Natural killer cell (primary cell): Measurements from ENCODE around the gene SLC37A4. TPM values are rescaled to one million over a fixed set of nuclear protein-coding genes. Genes with fewer than 3 reads are reported as not detected.

ENCODE experiments used
- ATAC-seq, 3 donors: fragments of 150-1000 bp in 2 of 3; fragments of 200-7000 bp in 1 of 3; cut with Tn5 transposase; 1 replicate in 1 of 3; 2 replicates in 2 of 3; pipeline ENCODE4 v1.10.0; 2021; ENCODE audit warnings: mild to moderate bottlenecking in 2 of 3, moderate library complexity in 2 of 3
- DNase-seq, 2 donors: peaks; one replicate each; pipeline versions ENCODE4 v3.0.0 to v3.0.0-alpha.2; 2013 to 2021; ENCODE audit warnings: mixed read lengths in 1 of 2
- H3K27ac ChIP-seq: one replicate; pipeline ENCODE4 v1.5.1; 2013; ENCODE audit warnings: mild to moderate bottlenecking, low read length
- H3K27me3 ChIP-seq: one replicate; pipeline ENCODE4 v1.6.1; 2013; ENCODE audit warnings: low read length; ENCODE audit not compliant: control insufficient read depth, insufficient read depth
- H3K36me3 ChIP-seq: one replicate; pipeline ENCODE4 v1.6.1; 2013; ENCODE audit warnings: low read length; ENCODE audit not compliant: control insufficient read depth, insufficient read depth
- H3K4me1 ChIP-seq: one replicate; pipeline ENCODE4 v1.6.1; 2013; ENCODE audit warnings: low read length; ENCODE audit not compliant: control insufficient read depth, insufficient read depth
- H3K4me3 ChIP-seq: one replicate; pipeline ENCODE4 v1.5.1; 2013; ENCODE audit warnings: low read length
- H3K9me3 ChIP-seq: one replicate; pipeline ENCODE4 v1.6.1; 2013; ENCODE audit warnings: low read length; ENCODE audit not compliant: control insufficient read depth, insufficient read depth
- H3K27ac Mint-ChIP-seq, 2 donors: one replicate each; pipeline ENCODE4 v1.8.0; 2022; ENCODE audit warnings: mild to moderate bottlenecking in 2 of 2, mixed read lengths in 2 of 2, moderate library complexity in 1 of 2
- H3K27me3 Mint-ChIP-seq, 2 donors: one replicate each; pipeline ENCODE4 v1.8.0; 2022; ENCODE audit warnings: low read depth in 2 of 2, mixed read lengths in 2 of 2
- H3K36me3 Mint-ChIP-seq: one replicate; pipeline ENCODE4 v1.8.0; 2022; ENCODE audit warnings: mixed read lengths
- H3K4me1 Mint-ChIP-seq, 2 donors: one replicate each; pipeline ENCODE4 v1.8.0; 2022; ENCODE audit warnings: mixed read lengths in 2 of 2
- H3K4me3 Mint-ChIP-seq: one replicate; pipeline ENCODE4 v1.8.0; 2022; ENCODE audit warnings: mild to moderate bottlenecking, moderate library complexity, mixed read lengths
- H3K9me3 Mint-ChIP-seq, 2 donors: one replicate each; pipeline ENCODE4 v1.8.0; 2022; ENCODE audit warnings: mixed read lengths in 2 of 2
- WGBS: methylation state at CpG from one replicate; pipeline ENCODE4 v1.1.7; 2013; ENCODE audit warnings: missing lambda C conversion rate; ENCODE audit not compliant: insufficient coverage; 5-methylcytosine and 5-hydroxymethylcytosine counted together
- intact Hi-C: fragments of 100-400 bp; cut with micrococcal nuclease; formaldehyde crosslinking; loops from one replicate; pipeline ENCODE4 v1.14.2; 2022
- total RNA-seq, 4 donors: library from RNA; stranded (reverse); fragments of 120-200 nt in 1 of 4; gene quantifications; one replicate each; pipeline versions ENCODE4 v1.2.3 to v1.2.4, GENCODE V29; 2013 to 2022
- TF ChIP-seq, protein P1 (sequence below): fragments of 200-600 bp; IDR thresholded peaks from one replicate; pipeline ENCODE4 v1.8.0; 2022; ENCODE audit warnings: antibody characterized with exemption

Gene SLC37A4
- total RNA-seq, 3 donors from 2014 or later (not counting 1 experiment from before 2014, with no cell fraction given): 4.6 to 7.7 (median 6.5) TPM

DNA sequence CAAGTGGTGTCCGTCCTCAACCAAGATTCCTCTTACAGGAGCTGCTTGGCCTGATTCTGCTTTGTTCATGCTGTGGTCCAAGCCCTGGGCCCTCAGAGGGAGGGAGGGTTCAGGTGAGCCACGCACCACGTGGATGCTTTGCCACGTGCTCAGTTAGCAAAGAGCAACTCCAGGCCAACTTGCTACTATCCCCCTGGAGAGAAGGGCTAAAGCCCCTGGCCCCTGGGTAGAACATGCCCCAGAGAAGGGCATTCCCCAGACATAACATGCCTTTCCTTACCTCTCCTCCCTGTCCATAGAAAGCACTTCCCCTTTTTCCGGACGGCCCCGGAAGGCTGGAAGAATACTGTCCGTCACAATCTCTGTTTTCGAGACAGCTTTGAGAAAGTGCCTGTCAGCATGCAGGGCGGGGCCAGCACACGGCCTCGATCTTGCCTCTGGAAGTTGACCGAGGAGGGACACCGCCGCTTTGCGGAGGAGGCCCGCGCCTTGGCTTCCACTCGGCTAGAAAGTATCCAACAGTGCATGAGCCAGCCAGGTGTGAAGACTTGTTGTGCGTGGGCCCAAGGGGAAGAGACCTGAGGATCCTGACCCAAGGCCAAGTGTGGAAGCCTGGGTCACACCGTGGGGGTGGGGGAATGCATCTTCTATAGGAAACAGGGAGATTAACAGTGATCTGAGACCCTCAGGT is 50.3 kb downstream of the SLC37A4 start:
- H3K9me3 ChIP-seq: no peaks in the 10 kb centered on the region
- Mint-ChIP-seq H3K4me3 (no peak overlapping the region), H3K4me1 (no peaks in the 10 kb centered on the region), H3K27me3 (peaks cover 0 to 14% of the 10 kb centered on the region in 2 donors), H3K9me3 (no peaks in the 10 kb centered on the region), H3K36me3 (no peaks in the 10 kb centered on the region), H3K27ac (no peak overlapping the region)
- H3K4me3 ChIP-seq: no peak overlapping the region
- DNase-seq (no peak), ATAC-seq (no peak)
- intact Hi-C loops: no loop called here
- no peaks in the 10 kb centered on the region for H3K36me3 ChIP-seq
- no peaks in the 10 kb centered on the region for H3K27me3 ChIP-seq
- no peaks in the 10 kb centered on the region for H3K4me1 ChIP-seq
- TF ChIP-seq, protein P1, sequence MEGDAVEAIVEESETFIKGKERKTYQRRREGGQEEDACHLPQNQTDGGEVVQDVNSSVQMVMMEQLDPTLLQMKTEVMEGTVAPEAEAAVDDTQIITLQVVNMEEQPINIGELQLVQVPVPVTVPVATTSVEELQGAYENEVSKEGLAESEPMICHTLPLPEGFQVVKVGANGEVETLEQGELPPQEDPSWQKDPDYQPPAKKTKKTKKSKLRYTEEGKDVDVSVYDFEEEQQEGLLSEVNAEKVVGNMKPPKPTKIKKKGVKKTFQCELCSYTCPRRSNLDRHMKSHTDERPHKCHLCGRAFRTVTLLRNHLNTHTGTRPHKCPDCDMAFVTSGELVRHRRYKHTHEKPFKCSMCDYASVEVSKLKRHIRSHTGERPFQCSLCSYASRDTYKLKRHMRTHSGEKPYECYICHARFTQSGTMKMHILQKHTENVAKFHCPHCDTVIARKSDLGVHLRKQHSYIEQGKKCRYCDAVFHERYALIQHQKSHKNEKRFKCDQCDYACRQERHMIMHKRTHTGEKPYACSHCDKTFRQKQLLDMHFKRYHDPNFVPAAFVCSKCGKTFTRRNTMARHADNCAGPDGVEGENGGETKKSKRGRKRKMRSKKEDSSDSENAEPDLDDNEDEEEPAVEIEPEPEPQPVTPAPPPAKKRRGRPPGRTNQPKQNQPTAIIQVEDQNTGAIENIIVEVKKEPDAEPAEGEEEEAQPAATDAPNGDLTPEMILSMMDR: no peak
- 58% methylated on average over 21 of the region's 21 CpGs for WGBS
- no peak overlapping the region for H3K27ac ChIP-seq

GRCh38 chr11:118979434-118979833 is 51.2 kb downstream of the SLC37A4 start:
- no peaks in the 10 kb centered on the region for H3K9me3 Mint-ChIP-seq
- DNase-seq: no peak
- 26% methylated on average over 9 of the region's 9 CpGs for WGBS
- ATAC-seq: no peak
- Histone ChIP-seq H3K27me3 (no peaks in the 10 kb centered on the region), H3K27ac (no peak overlapping the region), H3K9me3 (no peaks in the 10 kb centered on the region), H3K36me3 (no peaks in the 10 kb centered on the region), H3K4me3 (no peak overlapping the region), H3K4me1 (no peaks in the 10 kb centered on the region)
- H3K4me3 Mint-ChIP-seq: no peak overlapping the region
- intact Hi-C loops: no loop called here
- peaks cover 7 to 20% of the 10 kb centered on the region in 2 donors for H3K27me3 Mint-ChIP-seq
- peaks cover 0 to 6% of the 10 kb centered on the region in 2 donors for H3K4me1 Mint-ChIP-seq
- TF ChIP-seq, protein P1: no peak
- no peak overlapping the region for H3K27ac Mint-ChIP-seq
- no peaks in the 10 kb centered on the region for H3K36me3 Mint-ChIP-seq

DNA sequence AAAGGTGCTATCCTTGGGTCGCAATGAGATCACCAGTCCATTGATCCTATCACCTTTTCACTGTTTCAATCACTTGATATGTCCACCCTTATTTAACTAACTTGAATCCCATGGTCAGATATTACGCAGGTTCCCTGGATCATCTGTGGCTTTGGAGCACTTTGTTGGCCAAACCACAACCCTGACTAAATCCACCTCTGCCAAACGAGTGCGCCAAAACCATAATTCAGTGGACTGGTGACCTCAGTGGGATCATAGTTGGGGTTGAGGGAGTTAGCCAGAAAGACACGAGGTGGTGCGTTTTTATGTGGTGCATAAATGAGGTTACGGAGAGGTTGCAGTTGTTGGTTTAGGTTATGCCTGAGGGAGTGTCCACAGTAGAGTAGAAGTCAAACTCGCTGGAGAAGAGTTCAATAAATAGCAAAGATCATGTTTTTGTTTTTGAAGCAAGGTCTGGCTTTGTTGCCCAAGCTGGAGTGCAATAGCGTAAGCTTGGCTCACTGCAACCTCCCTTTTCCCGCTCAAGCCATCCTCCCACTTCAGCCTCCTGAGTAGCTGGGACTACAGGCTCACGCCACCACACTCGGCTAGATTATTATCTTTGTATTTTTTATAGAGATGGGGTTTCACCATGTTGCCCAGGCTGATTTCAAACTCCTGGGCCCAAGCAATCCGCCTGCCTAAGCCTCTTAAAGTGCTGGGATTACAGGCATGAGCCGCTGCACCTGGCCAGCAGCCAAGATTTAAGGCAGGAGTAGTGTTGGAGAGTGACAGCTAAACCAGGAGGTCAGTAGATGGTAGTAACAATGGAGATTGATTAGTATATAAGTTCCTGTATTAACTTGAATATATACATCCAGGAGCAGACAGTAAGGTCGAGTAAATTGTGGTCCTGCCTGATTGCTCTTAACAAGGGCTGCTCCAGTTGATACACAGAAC is 54.6 kb downstream of the SLC37A4 start:
- DNase-seq: no peak
- H3K9me3 Mint-ChIP-seq: no peaks in the 10 kb centered on the region
- peaks cover 7 to 28% of the 10 kb centered on the region in 2 donors for H3K27me3 Mint-ChIP-seq
- H3K27ac ChIP-seq: no peak overlapping the region
- no peaks in the 10 kb centered on the region for H3K36me3 Mint-ChIP-seq
- ATAC-seq: no peak
- no peaks in the 10 kb centered on the region for H3K27me3 ChIP-seq
- TF ChIP-seq, protein P1: no peak
- no peak overlapping the region for H3K27ac Mint-ChIP-seq
- no peak overlapping the region for H3K4me3 ChIP-seq
- H3K4me1 Mint-ChIP-seq: peaks cover 0 to 6% of the 10 kb centered on the region in 2 donors
- no peaks in the 10 kb centered on the region for H3K4me1 ChIP-seq
- H3K36me3 ChIP-seq: no peaks in the 10 kb centered on the region
- 86% methylated on average over 13 of the region's 15 CpGs for WGBS
- intact Hi-C loops: no loop called here
- H3K4me3 Mint-ChIP-seq: no peak overlapping the region
- H3K9me3 ChIP-seq: no peaks in the 10 kb centered on the region

Other genes with a start within 250 kb of the SLC37A4 start
- gene DDX6, start 239.7 kb downstream of the SLC37A4 start, total RNA-seq: 100 to 1,000 TPM; 350 to 369 (median 364) TPM
- 1 to 10 TPM in 1 of 3 donors, under 1 TPM in 2; 0.56 to 1.3 (median 0.86) TPM for gene CXCR5, start 147.0 kb downstream of the SLC37A4 start, total RNA-seq
- gene BCL9L, start 105.0 kb downstream of the SLC37A4 start, total RNA-seq: 100 to 1,000 TPM; 221 to 255 (median 234) TPM
- under 1 TPM in 2 of 3 donors, not detected in 1; 0.40 to 0.41 TPM for gene UPK2, start 74.6 kb downstream of the SLC37A4 start, total RNA-seq
- not detected for gene FOXR1, start 59.1 kb downstream of the SLC37A4 start, total RNA-seq
- 100 to 1,000 TPM; 121 to 143 (median 122) TPM for gene CENATAC, start 32.7 kb downstream of the SLC37A4 start, total RNA-seq
- 1,000 to 10,000 TPM in 1 of 3 donors, 100 to 1,000 TPM in 2; 870 to 1,051 (median 887) TPM for gene RPS25, start 12.5 kb downstream of the SLC37A4 start, total RNA-seq
- 10 to 100 TPM; 71.4 to 84.5 (median 77.5) TPM for gene TRAPPC4, start 12.1 kb downstream of the SLC37A4 start, total RNA-seq
- 100 to 1,000 TPM; 114 to 146 (median 123) TPM for gene HYOU1, start 26.3 kb upstream of the SLC37A4 start, total RNA-seq
- 100 to 1,000 TPM in 1 of 3 donors, 10 to 100 TPM in 2; 91.4 to 101 (median 91.7) TPM for gene VPS11, start 36.9 kb upstream of the SLC37A4 start, total RNA-seq
- 10 to 100 TPM in 1 of 3 donors, 1 to 10 TPM in 2; 6.1 to 10.1 (median 6.7) TPM for gene HMBS, start 54.0 kb upstream of the SLC37A4 start, total RNA-seq
- 10 to 100 TPM; 20.5 to 28.5 (median 24.4) TPM for gene DPAGT1, start 71.0 kb upstream of the SLC37A4 start, total RNA-seq
- gene C2CD2L, start 76.5 kb upstream of the SLC37A4 start, total RNA-seq: 10 to 100 TPM; 20.3 to 27.7 (median 25.6) TPM
- 10 to 100 TPM; 30.2 to 38.2 (median 31.5) TPM for gene HINFP, start 90.7 kb upstream of the SLC37A4 start, total RNA-seq
- under 1 TPM in 1 of 3 donors, not detected in 2; 0.09 TPM for gene ABCG4, start 118.2 kb upstream of the SLC37A4 start, total RNA-seq
- 10 to 100 TPM; 12.4 to 16.4 (median 13.8) TPM for gene NLRX1, start 137.8 kb upstream of the SLC37A4 start, total RNA-seq
- gene NHERF4, start 154.6 kb upstream of the SLC37A4 start, total RNA-seq: under 1 TPM; 0.33 to 0.48 (median 0.40) TPM
- gene CBL, start 175.5 kb upstream of the SLC37A4 start, total RNA-seq: 10 to 100 TPM; 29.0 to 32.5 (median 30.1) TPM